ENCODE results near the gene OSTN. TPM values are rescaled to one million over a fixed set of nuclear protein-coding genes. Genes with fewer than 3 reads are reported as not detected.
A peak's percentile ranks its signal among the peaks of the same experiment; 100 is the strongest.
"Not testable (repeated sequence)": the region's sequence is repeated elsewhere in the genome, so short reads cannot be mapped to it uniquely, and the experiment has no call there.

OSTN gene
- total RNA-seq, 1 experiment from 2014 or later = not detected

DNA sequence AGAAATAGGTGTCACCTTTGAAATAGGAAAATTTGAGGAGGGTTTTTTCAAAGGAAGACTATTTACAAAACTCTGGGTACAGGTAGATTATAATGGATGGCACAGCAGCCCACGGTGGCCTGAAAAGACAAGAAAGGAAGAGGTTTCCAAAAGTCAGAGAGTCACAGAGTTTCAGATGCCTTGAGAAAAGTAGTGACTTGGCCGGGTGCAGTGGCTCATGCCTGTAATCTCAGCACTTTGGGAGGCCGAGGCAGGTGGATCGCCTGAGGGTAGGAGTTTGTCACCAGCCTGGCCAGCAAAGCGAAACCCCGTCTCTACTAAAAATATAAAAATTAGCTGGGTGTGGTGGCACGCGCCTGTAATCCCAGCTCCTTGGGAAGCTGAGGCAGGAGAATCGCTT, 35.2 kb downstream of the OSTN start:
- DNase-seq (ENCODE audit: extremely low read depth, low read depth) = no peak

DNA sequence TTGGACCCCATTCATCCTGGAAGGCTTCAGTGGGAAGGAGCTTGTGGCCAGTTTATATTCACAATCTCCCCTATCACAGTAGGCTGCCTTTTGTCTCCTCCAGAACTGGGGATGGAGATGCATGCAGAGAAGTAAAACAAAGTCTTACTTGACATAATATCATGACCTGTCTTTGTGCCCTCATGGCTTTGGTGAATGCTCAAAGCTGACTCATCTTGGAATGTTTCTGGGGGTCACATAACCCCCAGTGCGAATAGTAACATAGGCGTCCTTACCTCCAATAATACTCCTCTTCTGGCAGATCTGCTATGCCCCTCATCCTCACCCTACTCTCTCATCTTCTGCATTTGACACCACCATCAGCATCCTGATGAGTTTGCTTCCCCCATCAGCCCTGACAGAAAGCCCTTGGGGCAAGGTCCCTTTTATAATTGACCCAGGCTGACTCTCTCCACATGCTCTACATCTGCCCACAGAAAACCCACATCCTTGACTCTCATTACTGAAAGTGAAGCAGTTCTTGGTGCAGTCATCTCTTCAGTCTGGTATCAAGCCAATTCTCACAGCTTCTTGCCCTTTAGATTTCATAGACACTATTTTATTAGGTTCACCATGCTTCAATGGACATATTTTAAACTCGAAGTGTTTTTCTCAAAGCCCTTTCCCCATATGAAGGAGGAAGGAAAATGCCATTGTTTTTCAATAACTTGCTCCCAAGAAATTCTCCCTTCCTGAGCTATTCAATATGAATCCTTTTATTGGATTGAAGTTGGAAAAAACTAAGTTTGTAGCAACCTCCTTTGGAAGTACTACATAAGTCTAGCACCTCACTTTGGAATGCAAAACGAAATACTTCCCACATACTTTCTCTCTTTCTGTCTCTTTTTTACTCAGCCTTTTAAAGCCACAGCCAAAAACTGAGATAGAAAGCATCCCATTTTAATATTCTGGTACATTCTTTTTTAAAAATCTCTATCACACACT, 36.6 kb downstream of the OSTN start:
- DNase-seq (ENCODE audit: extremely low read depth, low read depth) = no peak

DNA sequence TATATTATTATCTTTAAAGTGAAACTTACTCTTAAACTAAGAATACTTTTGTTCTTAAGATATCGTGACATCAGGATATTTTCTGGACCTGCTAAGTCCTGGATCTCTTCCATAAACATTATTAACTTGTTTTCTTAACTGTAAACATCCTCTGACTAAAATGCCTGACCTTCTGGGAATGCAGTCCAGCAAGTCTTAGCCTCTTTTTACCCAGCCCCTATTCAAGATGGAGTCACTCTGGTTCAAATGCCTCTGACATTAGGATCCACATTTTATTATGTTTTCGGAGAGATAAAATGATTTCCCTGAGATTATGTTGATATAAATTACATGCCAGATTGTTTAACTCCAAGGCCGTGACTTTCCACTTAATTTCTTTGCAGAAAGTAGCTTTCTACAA, 37.6 kb downstream of the OSTN start:
- no peak for DNase-seq (ENCODE audit: extremely low read depth, low read depth)

DNA sequence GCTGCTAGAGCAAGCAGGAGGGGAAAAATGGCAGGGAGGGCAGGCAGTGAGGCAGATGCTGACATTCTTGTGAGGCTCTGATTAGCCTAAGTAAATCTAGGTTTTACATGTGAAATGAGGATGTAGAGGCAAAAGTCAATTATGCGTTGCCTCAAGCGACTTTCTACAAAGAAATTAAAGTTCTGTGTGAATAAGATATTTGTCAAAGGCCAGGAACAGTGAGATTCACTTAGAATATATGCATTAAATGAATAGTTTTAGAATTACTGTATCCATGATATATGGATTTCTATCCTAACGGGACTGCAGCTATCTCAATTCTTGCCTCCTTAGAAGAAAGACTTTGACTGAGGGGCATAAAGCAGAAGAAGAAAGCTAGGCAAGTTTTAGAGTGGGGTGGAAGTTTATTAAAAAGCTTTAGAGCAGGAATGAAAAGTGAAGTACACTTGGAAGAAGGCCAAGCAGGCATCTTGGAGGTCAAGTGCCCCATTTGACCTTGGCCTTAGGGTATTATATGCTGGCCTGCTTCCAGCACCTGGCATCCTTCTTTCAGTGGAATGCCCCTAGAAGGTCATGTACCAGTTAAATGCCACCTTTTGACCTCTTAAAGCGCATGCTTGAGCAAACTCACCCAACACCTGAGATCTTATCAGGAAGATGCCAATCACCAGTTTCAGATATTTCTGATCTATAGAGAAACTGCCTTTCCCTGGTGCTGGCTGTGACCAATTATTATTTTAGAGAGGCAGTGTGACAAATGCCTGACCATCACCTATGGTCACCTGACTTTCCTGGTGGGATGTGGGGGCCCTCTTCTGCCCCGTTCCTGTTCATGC, 38.2 kb downstream of the OSTN start:
- no peak for DNase-seq (ENCODE audit: extremely low read depth, low read depth)

DNA sequence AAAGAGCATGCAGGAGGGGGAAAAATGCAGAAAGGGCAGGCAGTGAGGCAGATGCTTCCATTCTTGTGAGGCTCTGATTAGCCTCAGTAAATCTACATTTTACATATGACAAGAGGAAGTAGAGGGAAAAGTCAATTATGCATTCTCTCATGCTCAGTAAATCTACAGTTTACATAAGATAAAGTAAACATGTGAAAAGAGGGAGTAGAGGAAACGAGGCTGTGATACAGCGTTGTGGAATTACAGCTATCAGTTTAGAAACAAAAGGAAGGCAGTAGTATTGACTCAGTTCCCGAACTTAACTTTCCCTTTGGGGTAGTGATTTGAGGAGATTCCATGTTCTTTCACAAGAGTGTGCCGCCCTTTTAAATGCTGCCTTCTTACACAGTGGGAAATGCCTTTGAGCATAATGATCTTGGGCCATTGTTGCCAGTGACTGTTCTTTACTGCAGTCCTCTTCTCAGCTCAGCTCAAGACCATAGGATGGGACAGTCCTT, 39.3 kb downstream of the OSTN start:
- DNase-seq (ENCODE audit: extremely low read depth, low read depth) = no peak

DNA sequence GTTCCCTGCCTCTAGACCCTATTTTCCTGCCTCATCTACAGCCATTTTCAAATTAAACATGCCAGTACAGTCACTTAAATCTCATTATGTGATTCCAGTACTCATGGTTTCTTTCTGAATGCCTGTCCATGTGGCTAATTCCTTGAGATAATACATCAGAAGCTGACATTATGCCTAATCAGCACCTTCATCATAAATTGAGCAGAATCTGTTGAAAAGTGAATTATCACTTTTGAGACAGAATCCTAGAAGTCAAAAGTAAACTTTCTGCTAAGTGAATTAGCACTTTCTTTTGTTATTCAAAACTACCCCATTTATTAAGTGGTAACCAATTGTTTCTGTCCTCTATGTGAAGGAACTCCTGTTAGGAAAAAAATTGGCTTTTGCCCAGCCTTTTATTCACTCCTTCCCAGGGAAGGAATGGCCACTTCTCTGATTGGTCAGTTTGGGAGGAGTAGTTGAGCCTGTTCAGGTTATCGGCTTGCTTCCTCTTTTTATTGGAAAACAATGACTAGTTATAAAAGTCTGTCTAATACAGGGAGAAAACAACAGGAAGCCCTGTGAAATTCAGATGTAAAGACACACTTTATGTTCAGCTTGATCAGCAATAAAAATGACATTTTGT, 40.5 kb downstream of the OSTN start:
- DNase-seq (ENCODE audit: extremely low read depth, low read depth) = no peak

DNA sequence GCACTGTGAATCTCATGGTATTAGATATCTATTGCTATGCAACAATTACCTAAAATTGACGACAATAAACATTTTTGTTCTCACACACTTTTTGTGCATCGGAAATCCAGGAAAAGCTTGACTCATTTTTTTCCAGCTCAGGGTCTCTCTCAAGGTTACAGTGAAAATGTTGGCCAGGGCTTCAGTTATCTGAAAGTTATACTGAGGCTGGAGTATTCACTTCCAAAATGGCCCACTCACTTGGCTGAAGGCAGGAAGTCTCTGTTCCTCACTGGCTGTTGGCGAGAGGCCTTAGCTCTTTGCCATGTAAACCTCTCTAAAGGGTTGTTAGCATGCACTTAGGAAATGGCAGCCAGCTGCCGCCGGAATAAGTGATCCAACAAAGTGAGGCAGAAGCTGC, 41.4 kb downstream of the OSTN start:
- no peak for DNase-seq (ENCODE audit: extremely low read depth, low read depth)

DNA sequence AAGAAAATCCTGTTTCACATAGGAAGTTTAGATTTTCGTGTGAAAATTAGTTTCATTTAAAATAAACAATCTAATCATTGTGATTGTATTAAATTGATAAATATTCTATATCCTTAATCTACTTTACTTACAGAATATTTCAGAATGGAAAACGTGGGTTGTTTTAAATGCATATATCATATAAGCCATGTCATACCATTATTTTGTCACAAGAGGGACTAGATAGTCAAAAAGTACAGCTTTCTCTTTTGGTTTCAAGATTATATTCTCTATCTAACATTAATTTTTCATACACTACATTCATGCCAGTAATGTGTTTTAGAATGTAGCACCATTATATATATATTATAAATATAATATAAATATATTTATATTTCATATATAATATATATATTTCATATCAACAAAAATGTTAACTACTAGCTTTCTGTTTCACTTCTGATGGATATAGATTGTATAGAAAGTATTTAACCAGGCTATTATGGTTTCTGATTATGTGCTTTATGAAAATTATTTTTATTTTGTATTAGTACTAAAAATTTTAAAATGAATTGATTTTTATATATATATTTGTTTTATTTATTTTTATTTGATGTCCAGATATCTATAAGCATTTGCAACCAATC, 45.3 kb downstream of the OSTN start:
- peak; percentile 6 for DNase-seq (ENCODE audit: extremely low read depth, low read depth)

DNA sequence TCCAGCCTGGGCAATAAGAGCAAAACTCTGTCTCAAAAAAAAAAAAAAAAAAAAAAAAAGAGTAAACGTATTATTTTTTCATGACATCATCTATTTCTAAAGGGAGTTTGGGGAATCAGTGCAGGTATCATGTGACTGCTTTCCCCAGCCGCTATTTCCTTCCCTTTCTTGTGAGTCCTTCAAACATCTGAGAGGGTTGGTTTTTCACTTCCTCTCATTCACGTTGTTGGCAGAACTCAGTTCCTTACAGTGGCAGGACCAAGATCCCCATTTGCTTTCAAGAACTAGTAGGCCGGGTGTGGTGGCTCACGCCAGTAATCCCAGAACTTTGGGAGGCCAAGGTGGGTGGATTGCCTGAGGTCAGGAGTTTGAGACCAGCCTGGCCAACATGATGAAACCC, 47.0 kb downstream of the OSTN start:
- not testable (repeated sequence) for DNase-seq (ENCODE audit: extremely low read depth, low read depth)

DNA sequence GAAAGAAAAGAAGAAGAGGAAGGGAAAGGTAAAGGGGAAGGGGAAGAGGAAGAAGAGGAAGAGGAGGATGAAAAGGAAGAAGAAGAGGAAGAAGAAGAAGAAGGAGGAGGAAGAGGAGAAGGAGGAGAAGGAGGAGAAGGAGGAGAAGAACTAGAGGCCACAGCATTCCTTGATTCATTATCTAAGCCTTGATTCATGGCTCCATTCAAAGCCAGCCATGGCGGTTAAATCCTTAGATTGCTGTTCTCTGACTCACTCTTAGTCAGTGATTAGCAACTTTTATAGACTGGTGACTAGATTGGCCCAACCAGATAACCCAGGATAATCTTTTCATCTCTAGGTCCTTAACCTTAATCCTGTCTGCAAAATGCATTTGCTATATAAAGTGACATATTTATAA, 47.6 kb downstream of the OSTN start:
- DNase-seq (ENCODE audit: extremely low read depth, low read depth) = no peak

DNA sequence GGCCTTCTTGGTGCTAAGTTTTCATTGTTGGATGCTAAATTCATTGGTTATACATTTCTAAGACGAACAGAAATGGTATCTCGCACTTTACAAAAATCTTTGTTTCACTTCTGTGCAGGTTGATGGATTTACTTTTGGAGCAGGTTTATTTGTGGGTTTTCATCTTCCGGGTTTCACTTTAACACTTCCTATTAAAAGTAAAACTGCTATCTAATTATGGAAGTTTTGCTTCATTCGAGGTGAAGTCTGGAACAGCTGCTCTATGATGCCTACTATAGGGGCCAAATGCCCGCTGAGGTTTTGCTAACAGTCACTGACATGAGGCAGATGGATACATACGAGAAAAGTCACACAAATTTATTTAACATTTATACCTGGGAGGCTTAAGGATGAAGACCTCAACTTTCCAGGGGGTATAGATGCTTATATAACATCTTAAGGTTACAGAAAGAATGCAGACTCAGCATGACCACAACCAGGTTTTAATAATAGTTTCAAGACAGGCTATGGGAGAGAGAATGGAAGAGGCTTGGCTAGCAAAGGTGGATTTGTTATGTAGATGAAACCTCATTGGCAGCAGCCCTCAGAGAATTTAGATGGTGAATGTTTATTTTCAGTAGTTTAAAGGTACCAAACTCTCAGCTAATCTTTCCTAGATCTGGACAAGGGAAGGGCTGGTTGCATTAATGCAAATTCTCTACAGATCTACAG, 54.2 kb downstream of the OSTN start:
- no peak for DNase-seq (ENCODE audit: extremely low read depth, low read depth)

DNA sequence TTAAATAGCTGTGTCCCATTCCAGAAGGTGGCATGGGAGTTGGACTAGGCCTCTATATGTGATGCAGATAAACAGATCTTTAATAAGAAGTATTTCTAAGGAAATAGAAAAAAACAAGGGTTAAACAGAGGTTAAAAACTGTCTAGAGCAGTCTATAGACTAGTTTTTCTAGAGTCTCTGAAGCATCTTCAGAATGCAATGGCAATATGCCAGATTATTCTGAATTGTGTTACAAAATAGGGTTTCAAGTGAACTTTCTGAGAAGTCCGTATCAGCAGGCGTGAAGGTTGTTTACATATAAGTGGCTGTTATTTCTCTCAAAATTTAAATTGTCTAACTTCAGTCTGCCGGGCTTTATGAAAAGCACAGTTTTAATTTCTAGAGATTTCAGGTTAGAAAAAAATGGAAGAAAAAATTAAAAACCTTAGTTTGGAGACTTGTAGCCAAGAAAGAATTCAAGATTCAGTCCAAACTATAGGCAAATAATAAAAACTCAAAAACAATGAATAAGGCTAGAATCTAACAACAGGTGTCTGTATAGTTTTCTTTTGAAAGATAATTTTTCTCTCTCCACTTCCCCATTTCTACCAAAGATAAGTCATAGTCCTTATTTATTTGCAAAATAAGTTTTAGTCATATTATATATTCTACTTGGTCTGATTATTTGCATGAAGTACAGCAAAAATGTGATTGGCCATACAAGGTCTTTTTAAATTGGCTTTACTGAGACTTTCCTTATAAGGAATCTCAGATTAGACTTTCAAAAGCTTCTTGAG, 55.2 kb downstream of the OSTN start:
- DNase-seq (ENCODE audit: extremely low read depth, low read depth) = no peak

DNA sequence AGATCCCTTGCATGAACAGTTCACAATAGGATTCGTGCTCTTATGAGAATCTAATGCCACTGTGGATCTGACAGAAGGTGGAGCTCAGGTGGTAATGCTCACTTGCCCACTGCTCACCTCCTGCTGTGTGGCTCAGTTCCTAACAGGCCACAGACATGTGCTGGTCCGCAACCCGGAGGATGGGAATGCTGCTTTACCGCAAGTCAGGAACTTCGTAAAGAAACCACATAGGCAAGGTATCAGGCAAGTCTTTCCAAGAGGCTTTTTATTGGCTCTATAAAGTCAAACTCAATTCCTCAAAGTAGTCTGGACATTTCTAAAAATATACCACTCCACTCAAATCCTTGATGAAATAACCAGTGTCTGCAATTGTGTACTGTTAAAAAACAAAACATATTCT, 56.1 kb downstream of the OSTN start:
- no peak for DNase-seq (ENCODE audit: extremely low read depth, low read depth)

DNA sequence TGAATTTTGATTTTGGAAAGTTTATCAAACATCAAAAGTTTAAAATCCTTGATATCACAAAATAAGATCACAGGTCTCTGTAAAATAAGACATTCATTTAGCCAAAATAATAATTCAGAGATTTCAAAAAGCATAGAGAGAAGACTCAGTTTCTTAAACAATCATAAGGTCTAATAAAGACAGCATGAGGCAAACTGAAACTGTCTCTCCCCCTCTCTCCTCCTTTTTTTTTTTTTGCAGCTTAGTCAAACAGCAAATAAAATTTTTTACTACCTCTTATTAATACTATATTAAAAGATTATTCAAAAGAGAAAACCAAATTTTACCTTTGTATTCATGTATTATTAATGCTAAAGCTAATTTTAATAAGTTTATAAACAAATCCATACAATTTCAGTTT, 57.4 kb downstream of the OSTN start:
- no peak for DNase-seq (ENCODE audit: extremely low read depth, low read depth)

DNA sequence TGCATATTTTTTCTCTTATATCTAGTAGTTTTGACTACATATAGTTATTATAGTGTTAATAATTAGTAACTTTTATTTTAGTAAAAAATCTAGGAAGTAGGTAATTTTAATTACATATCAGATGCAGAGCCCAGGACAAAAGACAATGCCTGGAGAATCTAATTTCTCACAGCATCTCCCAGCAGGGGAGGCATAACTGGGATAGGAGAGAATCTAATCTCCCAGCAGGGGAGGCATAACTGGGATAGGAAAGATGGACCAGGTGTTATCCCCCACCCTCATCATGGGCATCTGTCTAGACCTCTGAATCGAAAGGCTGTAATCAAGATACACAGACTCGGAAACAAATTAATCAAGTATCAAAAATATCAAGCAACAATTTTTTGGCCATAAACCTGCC, 58.2 kb downstream of the OSTN start:
- DNase-seq (ENCODE audit: extremely low read depth, low read depth) = no peak

DNA sequence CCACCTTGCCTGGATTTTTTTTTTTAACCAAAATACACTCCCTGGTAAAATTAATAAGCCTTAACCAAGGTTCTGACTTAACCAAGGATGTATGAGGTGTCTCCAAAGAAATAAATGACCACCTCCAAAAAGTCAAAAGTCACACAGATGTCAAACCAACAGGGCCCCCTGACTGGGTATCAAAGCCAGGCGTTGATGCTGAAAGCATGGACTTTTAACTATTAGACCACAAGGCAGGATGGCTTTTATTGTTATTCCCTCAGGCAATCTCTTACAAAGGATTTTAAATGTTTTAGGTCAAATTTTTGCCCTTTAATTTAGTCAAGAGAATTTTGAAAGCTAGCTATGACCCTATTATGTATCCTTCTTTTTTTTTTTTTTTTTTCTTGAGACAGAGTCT, 60.4 kb downstream of the OSTN start:
- DNase-seq (ENCODE audit: extremely low read depth, low read depth) = no peak

DNA sequence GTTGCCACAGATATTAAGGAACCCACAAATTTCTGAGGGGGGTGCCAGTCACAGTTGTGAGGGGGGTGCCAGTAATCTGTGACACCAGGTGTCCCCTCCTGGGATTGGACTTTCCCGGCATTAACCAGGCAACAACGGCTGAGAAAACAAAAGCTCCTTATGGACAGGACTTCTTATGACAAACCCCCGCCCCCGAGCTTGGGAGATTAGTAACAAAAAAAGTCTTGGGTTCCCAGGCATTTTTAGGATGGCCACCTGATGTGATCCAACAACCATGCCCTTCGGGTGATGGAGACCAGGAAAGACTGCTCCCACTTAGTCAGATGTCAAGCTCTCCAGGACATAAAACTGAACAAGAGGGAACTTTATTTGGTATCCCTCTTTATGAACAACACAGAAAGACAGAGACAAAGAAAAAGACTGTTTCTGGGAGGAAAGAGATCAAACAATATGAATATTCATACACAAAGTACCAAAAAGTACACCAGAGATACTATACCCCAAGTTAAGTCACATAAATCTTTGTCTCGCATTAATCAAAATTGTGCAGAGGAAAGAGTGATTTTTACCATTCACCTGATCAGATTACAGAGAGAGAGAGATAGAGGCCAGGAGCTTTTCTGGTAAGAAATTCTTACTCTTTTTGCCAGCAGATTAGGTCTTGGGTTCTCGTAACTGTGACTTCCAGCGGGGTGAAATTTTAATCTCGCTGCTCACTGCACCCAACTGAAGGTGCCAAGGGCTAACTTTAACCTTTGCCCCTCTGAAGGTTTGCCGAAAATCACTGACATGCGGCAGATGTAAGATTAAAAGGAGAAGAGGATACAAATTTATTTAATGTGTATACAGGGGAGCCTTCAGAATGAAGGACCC, 61.6 kb downstream of the OSTN start:
- DNase-seq (ENCODE audit: extremely low read depth, low read depth) = no peak

DNA sequence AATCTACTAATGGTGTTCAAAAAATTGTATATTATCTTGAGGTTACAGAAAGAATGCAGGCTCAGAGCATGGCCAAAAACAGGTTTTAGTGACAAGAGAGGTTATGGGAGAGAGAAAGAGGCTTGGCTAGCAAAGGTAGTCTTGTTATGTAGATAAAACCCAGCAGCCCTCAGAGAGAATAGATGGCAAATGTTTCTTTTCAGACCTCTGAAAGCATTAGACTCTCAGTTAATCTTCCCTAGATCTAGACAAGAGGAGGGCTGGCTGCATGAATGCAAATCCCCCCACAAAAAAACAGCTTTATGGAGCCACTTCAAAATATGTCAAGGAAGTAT, 62.2 kb downstream of the OSTN start:
- DNase-seq (ENCODE audit: extremely low read depth, low read depth) = no peak

Measured in NCI-H460 (cell line).